SK-N-SH treated with all-trans-retinoic acid at 6 μM for 48 hours (cell line): Measurements from ENCODE around the gene ATP5MC2.
"Not testable (repeated sequence)": the region's sequence is repeated elsewhere in the genome, so short reads cannot be mapped to it uniquely, and the experiment has no call there.

Experiments used
- ATAC-seq: fragments of 200-7000 bp; cut with Tn5 transposase; 3 replicates; pipeline ENCODE4 v1.9.1; 2020; ENCODE audit warnings: mild to moderate bottlenecking, moderate library complexity
- BACH2 ChIP-seq: fragments of 250-450 bp; sonication (Bioruptor Pico); IDR thresholded peaks from 2 replicates; pipeline ENCODE4 v1.9.0; 2021; ENCODE audit warnings: mild to moderate bottlenecking, borderline replicate concordance
- ESRRG ChIP-seq: fragments of 250-450 bp; sonication (Bioruptor Pico); IDR thresholded peaks from 2 replicates; pipeline ENCODE4 v1.6.1; 2021; ENCODE audit warnings: mild to moderate bottlenecking
- GLIS3 ChIP-seq: fragments of 250-450 bp; sonication (Bioruptor Pico); IDR thresholded peaks from 2 replicates; pipeline ENCODE4 v1.5.0; 2020; ENCODE audit warnings: mild to moderate bottlenecking, moderate library complexity
- ISL1 ChIP-seq: fragments of 250-450 bp; sonication (Bioruptor Pico); IDR thresholded peaks from 2 replicates; pipeline ENCODE4 v2.1.2; 2022; ENCODE audit warnings: mild to moderate bottlenecking, moderate library complexity
- RARB ChIP-seq: fragments of 250-450 bp; sonication (Bioruptor Pico); IDR thresholded peaks from 2 replicates; pipeline ENCODE4 v1.8.0; 2021; ENCODE audit warnings: mild to moderate bottlenecking, moderate library complexity
- TCF4 ChIP-seq: fragments of 250-450 bp; sonication (Bioruptor Pico); IDR thresholded peaks from 2 replicates; pipeline ENCODE4 v1.8.0; 2021; ENCODE audit warnings: mild to moderate bottlenecking, moderate library complexity, borderline replicate concordance
- TOX ChIP-seq: fragments of 250-450 bp; sonication (Bioruptor Pico); IDR thresholded peaks from 2 replicates; pipeline ENCODE4 v1.8.0; 2021; ENCODE audit warnings: mild to moderate bottlenecking, moderate library complexity, borderline replicate concordance
- ZFP3 ChIP-seq: fragments of 250-450 bp; sonication (Bioruptor Pico); IDR thresholded peaks from 2 replicates; pipeline ENCODE4 v1.5.0; 2020; ENCODE audit warnings: mild to moderate bottlenecking, moderate library complexity
- ZFP30 ChIP-seq: fragments of 450-650 bp; formaldehyde crosslinking; IDR thresholded peaks from 2 replicates; pipeline ENCODE4 v1.5.0; 2022; ENCODE audit warnings: mild to moderate bottlenecking, moderate library complexity
- ZNF70 ChIP-seq: fragments of 450-650 bp; formaldehyde crosslinking; IDR thresholded peaks from 2 replicates; pipeline ENCODE4 v1.5.0; 2020; ENCODE audit warnings: mild to moderate bottlenecking, moderate library complexity
- ZNF8 ChIP-seq: fragments of 450-650 bp; formaldehyde crosslinking; IDR thresholded peaks from 2 replicates; pipeline ENCODE4 v1.5.0; 2020; ENCODE audit warnings: mild to moderate bottlenecking, moderate library complexity
- TF ChIP-seq, protein P1 (sequence below): fragments of 250-450 bp; sonication (Bioruptor Pico); IDR thresholded peaks from 2 replicates; pipeline ENCODE4 v1.5.0; 2020; ENCODE audit warnings: mild to moderate bottlenecking, moderate library complexity
- TF ChIP-seq, protein P2 (sequence below): fragments of 250-450 bp; sonication (Bioruptor Pico); IDR thresholded peaks from 2 replicates; pipeline ENCODE4 v1.5.1; 2020; ENCODE audit warnings: low read depth, mild to moderate bottlenecking, moderate library complexity
- TF ChIP-seq, protein P3 (sequence below): fragments of 250-450 bp; sonication (Bioruptor Pico); IDR thresholded peaks from 2 replicates; pipeline ENCODE4 v1.8.0; 2021; ENCODE audit warnings: low read depth, mild to moderate bottlenecking, moderate library complexity, borderline replicate concordance
- TF ChIP-seq, protein P4 (sequence below): fragments of 250-450 bp; sonication (Bioruptor Pico); IDR thresholded peaks from 2 replicates; pipeline ENCODE4 v1.8.0; 2020; ENCODE audit warnings: mild to moderate bottlenecking, moderate library complexity, borderline replicate concordance

The ATP5MC2 gene

DNA sequence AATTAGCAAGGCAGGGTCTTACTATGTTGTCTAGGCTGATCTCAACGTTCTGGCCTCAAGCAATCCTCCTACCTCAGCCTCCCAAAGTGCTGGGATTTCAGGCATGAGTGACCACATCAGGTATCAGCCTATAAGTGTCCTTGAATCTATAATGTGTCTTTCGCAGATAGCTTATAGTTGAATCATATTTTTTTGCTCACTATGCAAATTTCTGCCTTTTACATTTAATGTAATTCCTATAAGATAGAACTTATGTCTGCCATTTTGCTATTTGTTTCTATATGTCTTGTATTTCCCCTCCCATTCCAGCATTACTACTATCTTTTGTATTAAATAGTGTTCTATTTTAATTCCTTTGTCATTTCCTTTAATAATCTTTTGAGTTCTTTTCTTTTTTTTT is 39.2 kb downstream of the ATP5MC2 start:
- ATAC-seq: no peak
- TF ChIP-seq, protein P1, sequence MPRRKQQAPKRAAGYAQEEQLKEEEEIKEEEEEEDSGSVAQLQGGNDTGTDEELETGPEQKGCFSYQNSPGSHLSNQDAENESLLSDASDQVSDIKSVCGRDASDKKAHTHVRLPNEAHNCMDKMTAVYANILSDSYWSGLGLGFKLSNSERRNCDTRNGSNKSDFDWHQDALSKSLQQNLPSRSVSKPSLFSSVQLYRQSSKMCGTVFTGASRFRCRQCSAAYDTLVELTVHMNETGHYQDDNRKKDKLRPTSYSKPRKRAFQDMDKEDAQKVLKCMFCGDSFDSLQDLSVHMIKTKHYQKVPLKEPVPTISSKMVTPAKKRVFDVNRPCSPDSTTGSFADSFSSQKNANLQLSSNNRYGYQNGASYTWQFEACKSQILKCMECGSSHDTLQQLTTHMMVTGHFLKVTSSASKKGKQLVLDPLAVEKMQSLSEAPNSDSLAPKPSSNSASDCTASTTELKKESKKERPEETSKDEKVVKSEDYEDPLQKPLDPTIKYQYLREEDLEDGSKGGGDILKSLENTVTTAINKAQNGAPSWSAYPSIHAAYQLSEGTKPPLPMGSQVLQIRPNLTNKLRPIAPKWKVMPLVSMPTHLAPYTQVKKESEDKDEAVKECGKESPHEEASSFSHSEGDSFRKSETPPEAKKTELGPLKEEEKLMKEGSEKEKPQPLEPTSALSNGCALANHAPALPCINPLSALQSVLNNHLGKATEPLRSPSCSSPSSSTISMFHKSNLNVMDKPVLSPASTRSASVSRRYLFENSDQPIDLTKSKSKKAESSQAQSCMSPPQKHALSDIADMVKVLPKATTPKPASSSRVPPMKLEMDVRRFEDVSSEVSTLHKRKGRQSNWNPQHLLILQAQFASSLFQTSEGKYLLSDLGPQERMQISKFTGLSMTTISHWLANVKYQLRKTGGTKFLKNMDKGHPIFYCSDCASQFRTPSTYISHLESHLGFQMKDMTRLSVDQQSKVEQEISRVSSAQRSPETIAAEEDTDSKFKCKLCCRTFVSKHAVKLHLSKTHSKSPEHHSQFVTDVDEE: no peak
- TF ChIP-seq GLIS3 (no peak), ZNF70 (CRISPR knock-in tag) (no peak)
- TF ChIP-seq, protein P2, sequence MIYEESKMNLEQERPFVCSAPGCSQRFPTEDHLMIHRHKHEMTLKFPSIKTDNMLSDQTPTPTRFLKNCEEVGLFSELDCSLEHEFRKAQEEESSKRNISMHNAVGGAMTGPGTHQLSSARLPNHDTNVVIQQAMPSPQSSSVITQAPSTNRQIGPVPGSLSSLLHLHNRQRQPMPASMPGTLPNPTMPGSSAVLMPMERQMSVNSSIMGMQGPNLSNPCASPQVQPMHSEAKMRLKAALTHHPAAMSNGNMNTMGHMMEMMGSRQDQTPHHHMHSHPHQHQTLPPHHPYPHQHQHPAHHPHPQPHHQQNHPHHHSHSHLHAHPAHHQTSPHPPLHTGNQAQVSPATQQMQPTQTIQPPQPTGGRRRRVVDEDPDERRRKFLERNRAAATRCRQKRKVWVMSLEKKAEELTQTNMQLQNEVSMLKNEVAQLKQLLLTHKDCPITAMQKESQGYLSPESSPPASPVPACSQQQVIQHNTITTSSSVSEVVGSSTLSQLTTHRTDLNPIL: no peak

DNA sequence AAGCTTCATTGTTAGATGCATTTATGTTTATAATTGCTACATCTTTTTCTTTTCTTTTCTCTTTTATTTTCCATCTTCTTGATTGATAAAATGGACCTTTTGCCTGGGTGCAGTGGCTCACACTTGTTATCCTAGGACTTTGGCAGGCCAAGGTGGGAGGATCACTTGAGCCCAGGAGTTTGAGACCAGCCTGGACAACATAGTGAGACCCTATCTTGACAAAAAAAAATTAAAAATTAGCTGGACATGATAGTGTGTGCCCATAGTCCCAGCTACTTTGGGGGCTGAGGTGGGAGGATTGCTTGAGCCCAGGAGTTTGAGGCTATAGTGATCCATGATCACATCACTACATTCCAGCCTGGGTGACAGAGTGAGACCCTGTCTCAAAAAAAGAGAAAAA is 40.2 kb downstream of the ATP5MC2 start:
- not testable (repeated sequence) for ATAC-seq

DNA sequence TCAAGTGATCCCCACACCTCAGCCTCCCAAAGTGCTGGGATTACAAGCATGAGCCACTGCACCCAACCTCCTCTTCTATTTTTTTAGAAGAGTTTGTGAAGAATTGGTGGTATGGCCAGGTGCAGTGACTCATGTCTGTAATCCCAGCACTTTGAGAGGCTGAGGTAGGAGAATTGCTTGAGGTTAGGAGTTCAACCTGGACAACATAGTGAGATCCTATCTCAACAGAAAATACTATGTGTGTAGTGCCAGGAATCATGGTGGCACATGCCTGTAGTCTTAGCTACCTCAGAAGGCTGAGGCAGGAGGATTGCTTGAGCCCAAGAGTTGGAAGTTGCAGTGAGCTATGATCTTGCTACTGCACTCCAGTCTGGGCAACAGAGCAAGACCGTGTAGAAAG is 44.2 kb downstream of the ATP5MC2 start:
- TF ChIP-seq ESRRG (CRISPR knock-in tag) (no peak), RARB (CRISPR knock-in tag) (no peak), ZFP3 (no peak), BACH2 (no peak), ZNF8 (no peak), ISL1 (CRISPR knock-in tag) (no peak), ZFP30 (CRISPR knock-in tag) (no peak), TOX (CRISPR knock-in tag) (no peak), ZNF70 (CRISPR knock-in tag) (no peak)
- TF ChIP-seq, protein P1: no peak
- TF ChIP-seq, protein P3, sequence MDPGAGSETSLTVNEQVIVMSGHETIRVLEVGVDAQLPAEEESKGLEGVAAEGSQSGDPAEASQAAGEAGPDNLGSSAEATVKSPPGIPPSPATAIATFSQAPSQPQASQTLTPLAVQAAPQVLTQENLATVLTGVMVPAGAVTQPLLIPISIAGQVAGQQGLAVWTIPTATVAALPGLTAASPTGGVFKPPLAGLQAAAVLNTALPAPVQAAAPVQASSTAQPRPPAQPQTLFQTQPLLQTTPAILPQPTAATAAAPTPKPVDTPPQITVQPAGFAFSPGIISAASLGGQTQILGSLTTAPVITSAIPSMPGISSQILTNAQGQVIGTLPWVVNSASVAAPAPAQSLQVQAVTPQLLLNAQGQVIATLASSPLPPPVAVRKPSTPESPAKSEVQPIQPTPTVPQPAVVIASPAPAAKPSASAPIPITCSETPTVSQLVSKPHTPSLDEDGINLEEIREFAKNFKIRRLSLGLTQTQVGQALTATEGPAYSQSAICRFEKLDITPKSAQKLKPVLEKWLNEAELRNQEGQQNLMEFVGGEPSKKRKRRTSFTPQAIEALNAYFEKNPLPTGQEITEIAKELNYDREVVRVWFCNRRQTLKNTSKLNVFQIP (CRISPR knock-in tag): no peak
- TF ChIP-seq, protein P2: no peak
- TF ChIP-seq, protein P4, sequence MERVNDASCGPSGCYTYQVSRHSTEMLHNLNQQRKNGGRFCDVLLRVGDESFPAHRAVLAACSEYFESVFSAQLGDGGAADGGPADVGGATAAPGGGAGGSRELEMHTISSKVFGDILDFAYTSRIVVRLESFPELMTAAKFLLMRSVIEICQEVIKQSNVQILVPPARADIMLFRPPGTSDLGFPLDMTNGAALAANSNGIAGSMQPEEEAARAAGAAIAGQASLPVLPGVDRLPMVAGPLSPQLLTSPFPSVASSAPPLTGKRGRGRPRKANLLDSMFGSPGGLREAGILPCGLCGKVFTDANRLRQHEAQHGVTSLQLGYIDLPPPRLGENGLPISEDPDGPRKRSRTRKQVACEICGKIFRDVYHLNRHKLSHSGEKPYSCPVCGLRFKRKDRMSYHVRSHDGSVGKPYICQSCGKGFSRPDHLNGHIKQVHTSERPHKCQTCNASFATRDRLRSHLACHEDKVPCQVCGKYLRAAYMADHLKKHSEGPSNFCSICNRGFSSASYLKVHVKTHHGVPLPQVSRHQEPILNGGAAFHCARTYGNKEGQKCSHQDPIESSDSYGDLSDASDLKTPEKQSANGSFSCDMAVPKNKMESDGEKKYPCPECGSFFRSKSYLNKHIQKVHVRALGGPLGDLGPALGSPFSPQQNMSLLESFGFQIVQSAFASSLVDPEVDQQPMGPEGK (CRISPR knock-in tag): no peak
- no peak for ATAC-seq

DNA sequence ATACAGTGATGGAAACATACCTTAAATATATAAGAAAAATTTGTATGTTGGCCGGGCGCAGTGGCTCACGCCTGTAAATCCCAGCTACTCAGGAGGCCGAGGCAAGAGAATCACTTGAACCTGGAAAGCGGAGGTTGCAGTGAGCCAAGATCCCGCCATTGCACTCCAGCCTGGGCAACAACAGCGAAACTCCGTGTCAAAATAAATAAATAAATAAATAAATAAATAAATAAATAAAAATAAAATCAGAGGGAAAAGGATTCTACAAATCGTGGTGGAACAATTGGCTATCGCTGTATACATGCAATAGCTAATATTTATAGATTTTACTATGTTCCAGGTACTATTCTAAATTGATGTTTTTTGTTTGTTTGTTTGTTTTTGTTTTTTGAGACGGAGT is 48.0 kb downstream of the ATP5MC2 start:
- ATAC-seq: no peak
- TF ChIP-seq TCF4 (CRISPR knock-in tag): no peak
- TF ChIP-seq, protein P3 (CRISPR knock-in tag): no peak
